ENCODE data around the gene IL1F10. TPM values are rescaled to one million over a fixed set of nuclear protein-coding genes. Genes with fewer than 3 reads are reported as not detected.
A peak's percentile ranks its signal among the peaks of the same experiment; 100 is the strongest.

Gene IL1F10
- total and polyA plus RNA-seq, 4 donors, result not detected

DNA sequence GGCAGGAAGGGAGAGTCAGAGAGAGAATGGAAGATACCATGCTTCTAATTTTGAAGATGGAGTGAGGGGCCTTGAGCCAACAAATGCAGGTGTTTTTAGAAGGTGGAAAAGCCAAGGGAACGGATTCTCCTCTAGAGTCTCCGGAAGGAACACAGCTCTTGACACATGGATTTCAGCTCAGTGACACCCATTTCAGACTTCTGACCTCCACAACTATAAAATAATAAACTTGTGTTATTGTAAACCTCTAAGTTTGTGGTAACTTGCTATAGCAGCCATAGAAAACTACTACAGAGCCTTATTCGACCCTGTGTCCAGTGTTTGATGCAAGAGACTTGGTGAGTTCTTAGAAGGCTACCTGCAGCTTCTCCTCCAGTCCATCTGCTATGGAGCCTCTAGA is 7.8 kb downstream of the IL1F10 start:
- H3K27ac ChIP-seq (ENCODE audit: low read depth in 1 of 2, low read length in 2 of 2), result no peak overlapping the region
- H3K9me3 ChIP-seq (ENCODE audit: control insufficient read depth in 4 of 4, low read length in 3 of 4), result no peaks in the 10 kb centered on the region
- WGBS, result 92% methylated on average over 3 of the region's 3 CpGs
- H3K36me3 ChIP-seq (ENCODE audit: control insufficient read depth in 4 of 4, insufficient read depth in 3 of 4, low read depth in 1 of 4, low read length in 3 of 4), result no peaks in the 10 kb centered on the region
- H3K4me1 ChIP-seq (ENCODE audit: control insufficient read depth in 4 of 4, insufficient read depth in 4 of 4, low read length in 3 of 4), result peaks cover 2 to 20% (median 9%) of the 10 kb centered on the region in 4 donors
- no peak overlapping the region for H3K4me3 ChIP-seq (ENCODE audit: low read depth in 1 of 3, low read length in 3 of 3)
- DNase-seq (ENCODE audit: low spot score), result no peak
- H3K27me3 ChIP-seq (ENCODE audit: control insufficient read depth in 4 of 4, insufficient read depth in 4 of 4, low read length in 3 of 4), result no peaks in the 10 kb centered on the region
- H3K9ac ChIP-seq (ENCODE audit: low read depth in 1 of 2, low read length in 2 of 2), result no peak overlapping the region
- TF ChIP-seq HNF4G (IDR thresholded peaks at IDR 0.05) (no peak), GABPA (IDR thresholded peaks at IDR 0.05 in 1 of 2, conservative IDR thresholded peaks at IDR 0.05 in 1 of 2) (no peak), RXRA (IDR thresholded peaks at IDR 0.05) (no peak), FOXA2 (IDR thresholded peaks at IDR 0.05) (no peak), HNF4A (conservative IDR thresholded peaks at IDR 0.05) (no peak), EGR1 (IDR thresholded peaks at IDR 0.05; ENCODE audit: low read depth in 2 of 2) (no peak)
- TF ChIP-seq, protein P1, sequence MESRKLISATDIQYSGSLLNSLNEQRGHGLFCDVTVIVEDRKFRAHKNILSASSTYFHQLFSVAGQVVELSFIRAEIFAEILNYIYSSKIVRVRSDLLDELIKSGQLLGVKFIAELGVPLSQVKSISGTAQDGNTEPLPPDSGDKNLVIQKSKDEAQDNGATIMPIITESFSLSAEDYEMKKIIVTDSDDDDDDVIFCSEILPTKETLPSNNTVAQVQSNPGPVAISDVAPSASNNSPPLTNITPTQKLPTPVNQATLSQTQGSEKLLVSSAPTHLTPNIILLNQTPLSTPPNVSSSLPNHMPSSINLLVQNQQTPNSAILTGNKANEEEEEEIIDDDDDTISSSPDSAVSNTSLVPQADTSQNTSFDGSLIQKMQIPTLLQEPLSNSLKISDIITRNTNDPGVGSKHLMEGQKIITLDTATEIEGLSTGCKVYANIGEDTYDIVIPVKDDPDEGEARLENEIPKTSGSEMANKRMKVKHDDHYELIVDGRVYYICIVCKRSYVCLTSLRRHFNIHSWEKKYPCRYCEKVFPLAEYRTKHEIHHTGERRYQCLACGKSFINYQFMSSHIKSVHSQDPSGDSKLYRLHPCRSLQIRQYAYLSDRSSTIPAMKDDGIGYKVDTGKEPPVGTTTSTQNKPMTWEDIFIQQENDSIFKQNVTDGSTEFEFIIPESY (IDR thresholded peaks at IDR 0.05), result no peak

- Histone ChIP-seq H3K9me3 (ENCODE audit: control insufficient read depth in 4 of 4, low read length in 3 of 4) (no peaks in the 10 kb centered on the region), H3K9ac (ENCODE audit: low read depth in 1 of 2, low read length in 2 of 2) (no peak overlapping the region), H3K4me3 (ENCODE audit: low read depth in 1 of 3, low read length in 3 of 3) (no peak overlapping the region), H3K36me3 (ENCODE audit: control insufficient read depth in 4 of 4, insufficient read depth in 3 of 4, low read depth in 1 of 4, low read length in 3 of 4) (no peaks in the 10 kb centered on the region), H3K27me3 (ENCODE audit: control insufficient read depth in 4 of 4, insufficient read depth in 4 of 4, low read length in 3 of 4) (no peaks in the 10 kb centered on the region), H3K27ac (ENCODE audit: low read depth in 1 of 2, low read length in 2 of 2) (no peak overlapping the region), H3K4me1 (ENCODE audit: control insufficient read depth in 4 of 4, insufficient read depth in 4 of 4, low read length in 3 of 4) (peaks cover 2 to 20% (median 9%) of the 10 kb centered on the region in 4 donors)
- no peak for DNase-seq (ENCODE audit: low spot score)
- TF ChIP-seq SP1 (IDR thresholded peaks at IDR 0.05) (no peak), GABPA (IDR thresholded peaks at IDR 0.05 in 1 of 2, conservative IDR thresholded peaks at IDR 0.05 in 1 of 2) (no peak), REST (IDR thresholded peaks at IDR 0.05) (no peak), JUND (IDR thresholded peaks at IDR 0.05) (no peak), HNF4G (IDR thresholded peaks at IDR 0.05) (no peak), NR2F2 (IDR thresholded peaks at IDR 0.05) (no peak)
- whole genome bisulfite sequencing, result 90% methylated on average over 3 of the region's 3 CpGs
Observed at GRCh38 chr2:113076954-113077669, 9.3 kb downstream of the IL1F10 start.

DNA sequence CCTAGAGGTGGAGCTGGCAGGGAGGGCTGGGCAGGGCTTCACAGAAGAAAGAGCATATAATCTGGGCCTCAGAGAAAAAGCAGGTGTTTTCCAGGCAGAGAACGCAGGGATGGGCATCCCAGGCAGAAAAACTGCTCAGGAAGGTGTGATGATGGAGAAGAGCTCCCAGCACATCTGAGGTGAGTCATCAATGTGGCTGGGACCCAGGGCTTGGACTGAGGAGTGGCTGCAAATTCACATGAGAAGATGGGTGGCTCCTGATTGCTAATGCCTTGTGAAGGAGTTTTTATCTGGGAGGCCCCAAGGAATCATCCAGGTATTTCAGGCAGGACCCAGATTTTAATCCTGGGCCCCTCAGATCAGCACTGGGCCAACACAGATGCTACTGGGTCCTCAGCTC is 10.2 kb downstream of the IL1F10 start:
- WGBS, result 91% methylated on average over 1 of the region's 1 CpG
- Histone ChIP-seq H3K9me3 (ENCODE audit: control insufficient read depth in 4 of 4, low read length in 3 of 4) (no peaks in the 10 kb centered on the region), H3K4me1 (ENCODE audit: control insufficient read depth in 4 of 4, insufficient read depth in 4 of 4, low read length in 3 of 4) (peaks cover 2 to 20% (median 9%) of the 10 kb centered on the region in 4 donors), H3K27ac (ENCODE audit: low read depth in 1 of 2, low read length in 2 of 2) (peak overlapping the region; percentile 38 to 73), H3K36me3 (ENCODE audit: control insufficient read depth in 4 of 4, insufficient read depth in 3 of 4, low read depth in 1 of 4, low read length in 3 of 4) (no peaks in the 10 kb centered on the region), H3K4me3 (ENCODE audit: low read depth in 1 of 3, low read length in 3 of 3) (no peak overlapping the region), H3K27me3 (ENCODE audit: control insufficient read depth in 4 of 4, insufficient read depth in 4 of 4, low read length in 3 of 4) (no peaks in the 10 kb centered on the region), H3K9ac (ENCODE audit: low read depth in 1 of 2, low read length in 2 of 2) (no peak overlapping the region)
- TF ChIP-seq SP1 (IDR thresholded peaks at IDR 0.05), result no peak
- no peak for TF ChIP-seq FOXA1 (IDR thresholded peaks at IDR 0.05)
- TF ChIP-seq MAX (IDR thresholded peaks at IDR 0.05), result no peak
- TF ChIP-seq RAD21 (IDR thresholded peaks at IDR 0.05), result no peak
- no peak for DNase-seq (ENCODE audit: low spot score)

All from liver (tissue), 9 donors.